Measurements from ENCODE around the gene MEGF10. TPM values are rescaled to one million over a fixed set of nuclear protein-coding genes. Genes with fewer than 3 reads are reported as not detected.
"Not testable (repeated sequence)": the region's sequence is repeated elsewhere in the genome, so short reads cannot be mapped to it uniquely, and the experiment has no call there.

The MEGF10 gene
- total and polyA plus RNA-seq, 10 donors: 0.02 to 2.2 (median 0.22) TPM

- H3K4me1 ChIP-seq: peaks cover 0 to 3% (median 0%) of the 10 kb centered on the region in 6 donors
- peaks cover 0 to 41% (median 5%) of the 10 kb centered on the region in 7 donors for H3K27me3 ChIP-seq (replicated peaks in 1 of 7)
- no peak overlapping the region for H3K27ac ChIP-seq
- no peaks in the 10 kb centered on the region for H3K9me3 ChIP-seq
- no peak for DNase-seq
- TF ChIP-seq POLR2AphosphoS5 (IDR thresholded peaks at IDR 0.05) (no peak), POLR2A (IDR thresholded peaks at IDR 0.05) (no peak)
- TF ChIP-seq, protein P1, sequence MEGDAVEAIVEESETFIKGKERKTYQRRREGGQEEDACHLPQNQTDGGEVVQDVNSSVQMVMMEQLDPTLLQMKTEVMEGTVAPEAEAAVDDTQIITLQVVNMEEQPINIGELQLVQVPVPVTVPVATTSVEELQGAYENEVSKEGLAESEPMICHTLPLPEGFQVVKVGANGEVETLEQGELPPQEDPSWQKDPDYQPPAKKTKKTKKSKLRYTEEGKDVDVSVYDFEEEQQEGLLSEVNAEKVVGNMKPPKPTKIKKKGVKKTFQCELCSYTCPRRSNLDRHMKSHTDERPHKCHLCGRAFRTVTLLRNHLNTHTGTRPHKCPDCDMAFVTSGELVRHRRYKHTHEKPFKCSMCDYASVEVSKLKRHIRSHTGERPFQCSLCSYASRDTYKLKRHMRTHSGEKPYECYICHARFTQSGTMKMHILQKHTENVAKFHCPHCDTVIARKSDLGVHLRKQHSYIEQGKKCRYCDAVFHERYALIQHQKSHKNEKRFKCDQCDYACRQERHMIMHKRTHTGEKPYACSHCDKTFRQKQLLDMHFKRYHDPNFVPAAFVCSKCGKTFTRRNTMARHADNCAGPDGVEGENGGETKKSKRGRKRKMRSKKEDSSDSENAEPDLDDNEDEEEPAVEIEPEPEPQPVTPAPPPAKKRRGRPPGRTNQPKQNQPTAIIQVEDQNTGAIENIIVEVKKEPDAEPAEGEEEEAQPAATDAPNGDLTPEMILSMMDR (IDR thresholded peaks at IDR 0.05 in 8 of 11, conservative IDR thresholded peaks at IDR 0.05 in 3 of 11): no peak
- H3K36me3 ChIP-seq: no peaks in the 10 kb centered on the region
- no peak overlapping the region for H3K4me3 ChIP-seq
- intact Hi-C loops (cut with DNase I; ENCODE audit: low total_unique reads): no loop called here
Observed at GRCh38 chr5:127296321-127296720, 5.7 kb downstream of the MEGF10 start.

- H3K4me1 ChIP-seq; H3K4me3 ChIP-seq; intact Hi-C loops (cut with DNase I; ENCODE audit: low total_unique reads); DNase-seq; H3K9me3 ChIP-seq; H3K27ac ChIP-seq; H3K36me3 ChIP-seq: not testable (repeated sequence)
- 74 to 94% (median 81%) methylated on average over 5 of the region's 5 CpGs for WGBS, 5 donors
- H3K27me3 ChIP-seq (replicated peaks in 1 of 7): peaks cover 0 to 35% (median 3%) of the 10 kb centered on the region in 7 donors
Observed at GRCh38 chr5:127296894-127297293, 6.3 kb downstream of the MEGF10 start.

- intact Hi-C loops (cut with DNase I; ENCODE audit: low total_unique reads): no loop called here
- 74 to 95% (median 81%) methylated on average over 4 of the region's 4 CpGs for WGBS, 5 donors
- Histone ChIP-seq H3K9me3 (no peaks in the 10 kb centered on the region), H3K4me1 (no peaks in the 10 kb centered on the region), H3K36me3 (no peaks in the 10 kb centered on the region), H3K27me3 (replicated peaks in 1 of 7) (peaks cover 0 to 29% (median 0%) of the 10 kb centered on the region in 7 donors), H3K4me3 (no peak overlapping the region), H3K27ac (no peak overlapping the region)
- no peak for DNase-seq
- TF ChIP-seq POLR2AphosphoS5 (IDR thresholded peaks at IDR 0.05) (no peak), POLR2A (IDR thresholded peaks at IDR 0.05) (no peak)
- TF ChIP-seq, protein P1 (IDR thresholded peaks at IDR 0.05 in 8 of 11, conservative IDR thresholded peaks at IDR 0.05 in 3 of 11): no peak
Observed at GRCh38 chr5:127297348-127298035, 6.9 kb downstream of the MEGF10 start.

DNA sequence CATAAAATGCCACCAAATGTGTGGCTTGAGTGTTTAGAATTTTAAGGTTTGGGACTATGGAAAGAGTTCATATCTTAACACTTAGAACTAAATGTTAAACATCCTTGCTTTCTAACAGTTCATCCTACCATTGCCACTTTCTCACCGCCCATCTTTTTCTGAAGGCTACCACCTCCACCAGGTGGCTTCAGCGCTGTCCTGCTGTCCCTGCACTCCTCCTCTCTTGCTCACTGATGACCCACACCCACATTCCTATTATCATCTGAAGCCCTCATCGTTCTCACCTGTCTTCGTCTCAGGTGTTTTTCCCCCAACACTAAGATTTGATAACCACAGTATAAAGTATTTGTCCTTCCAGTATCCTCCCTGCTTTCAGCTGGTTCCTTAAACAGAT is 7.4 kb downstream of the MEGF10 start:
- no peak for DNase-seq
- H3K9me3 ChIP-seq: no peaks in the 10 kb centered on the region
- no peak overlapping the region for H3K4me3 ChIP-seq
- H3K27me3 ChIP-seq (replicated peaks in 1 of 7): peaks cover 0 to 24% (median 0%) of the 10 kb centered on the region in 7 donors
- TF ChIP-seq, protein P1 (IDR thresholded peaks at IDR 0.05 in 8 of 11, conservative IDR thresholded peaks at IDR 0.05 in 3 of 11): no peak
- TF ChIP-seq POLR2AphosphoS5 (IDR thresholded peaks at IDR 0.05) (no peak), POLR2A (IDR thresholded peaks at IDR 0.05) (no peak)
- H3K4me1 ChIP-seq: no peaks in the 10 kb centered on the region
- H3K27ac ChIP-seq: no peak overlapping the region
- WGBS, 5 donors: 87 to 94% (median 89%) methylated on average over 4 of the region's 4 CpGs
- no peaks in the 10 kb centered on the region for H3K36me3 ChIP-seq
- intact Hi-C loops (cut with DNase I; ENCODE audit: low total_unique reads): no loop called here

Measured in spleen (tissue), 11 donors.